Activated CD4-positive, alpha-beta T cell treated with anti-CD3 and anti-CD28 coated beads, Interleukin-2, amount 50 U/mL, for 24 hours (primary cell): Measurements from ENCODE around the gene UBAP1.
"Not testable (repeated sequence)": the region's sequence is repeated elsewhere in the genome, so short reads cannot be mapped to it uniquely, and the experiment has no call there.

Source experiments
- DNase-seq, 2 donors: peaks; one replicate each; pipeline ENCODE4 v3.0.0-alpha.2; 2020; ENCODE audit warnings: low read depth in 1 of 2, low spot score in 1 of 2

Gene UBAP1

GRCh38 chr9:34179213-34180136, 632 bp downstream of the UBAP1 start:
- DNase-seq: no peak

GRCh38 chr9:34185778-34186551, 7.1 kb downstream of the UBAP1 start:
- peak in 1 of 2 donors; percentile 21 for DNase-seq

GRCh38 chr9:34187891-34188240, 9.0 kb downstream of the UBAP1 start:
- DNase-seq: no peak

GRCh38 chr9:34190996-34191892, 12.4 kb downstream of the UBAP1 start:
- no peak for DNase-seq

- no peak for DNase-seq
These were observed 16.3 kb downstream of the UBAP1 start for GRCh38 chr9:34195143-34195542.

GRCh38 chr9:34197286-34197685, 18.4 kb downstream of the UBAP1 start:
- not testable (repeated sequence) for DNase-seq

GRCh38 chr9:34197756-34198711, 19.2 kb downstream of the UBAP1 start:
- DNase-seq: no peak

GRCh38 chr9:34200092-34200491, 21.2 kb downstream of the UBAP1 start:
- DNase-seq: no peak

GRCh38 chr9:34203275-34203991, 24.6 kb downstream of the UBAP1 start:
- no peak for DNase-seq

- no peak for DNase-seq
These were observed 25.3 kb downstream of the UBAP1 start for GRCh38 chr9:34203992-34204635.

- no peak for DNase-seq
These were observed 26.3 kb downstream of the UBAP1 start for GRCh38 chr9:34205102-34205501.

- no peak for DNase-seq
These were observed 27.7 kb downstream of the UBAP1 start for GRCh38 chr9:34206561-34206960.

- no peak for DNase-seq
These were observed 32.6 kb downstream of the UBAP1 start for GRCh38 chr9:34211395-34211794.

- not testable (repeated sequence) for DNase-seq
These were observed 35.6 kb downstream of the UBAP1 start for GRCh38 chr9:34214354-34215000.

GRCh38 chr9:34216325-34216724, 37.5 kb downstream of the UBAP1 start:
- no peak for DNase-seq

GRCh38 chr9:34217015-34217414, 38.2 kb downstream of the UBAP1 start:
- not testable (repeated sequence) for DNase-seq

GRCh38 chr9:34218446-34218845, 39.6 kb downstream of the UBAP1 start:
- DNase-seq: no peak

GRCh38 chr9:34219421-34219820, 40.6 kb downstream of the UBAP1 start:
- DNase-seq: no peak
